NCI-H2081 treated with DMSO at 0.1 percent for 48 hours (cell line): Measurements from ENCODE around the gene SLC7A1.
A peak's percentile ranks its signal among the peaks of the same experiment; 100 is the strongest.
"Not testable (repeated sequence)": the region's sequence is repeated elsewhere in the genome, so short reads cannot be mapped to it uniquely, and the experiment has no call there.

Experiments
- DNase-seq: peaks from one replicate; lab custom pipeline; 2025; lab: John Stamatoyannopoulos, UW

Gene SLC7A1

DNA sequence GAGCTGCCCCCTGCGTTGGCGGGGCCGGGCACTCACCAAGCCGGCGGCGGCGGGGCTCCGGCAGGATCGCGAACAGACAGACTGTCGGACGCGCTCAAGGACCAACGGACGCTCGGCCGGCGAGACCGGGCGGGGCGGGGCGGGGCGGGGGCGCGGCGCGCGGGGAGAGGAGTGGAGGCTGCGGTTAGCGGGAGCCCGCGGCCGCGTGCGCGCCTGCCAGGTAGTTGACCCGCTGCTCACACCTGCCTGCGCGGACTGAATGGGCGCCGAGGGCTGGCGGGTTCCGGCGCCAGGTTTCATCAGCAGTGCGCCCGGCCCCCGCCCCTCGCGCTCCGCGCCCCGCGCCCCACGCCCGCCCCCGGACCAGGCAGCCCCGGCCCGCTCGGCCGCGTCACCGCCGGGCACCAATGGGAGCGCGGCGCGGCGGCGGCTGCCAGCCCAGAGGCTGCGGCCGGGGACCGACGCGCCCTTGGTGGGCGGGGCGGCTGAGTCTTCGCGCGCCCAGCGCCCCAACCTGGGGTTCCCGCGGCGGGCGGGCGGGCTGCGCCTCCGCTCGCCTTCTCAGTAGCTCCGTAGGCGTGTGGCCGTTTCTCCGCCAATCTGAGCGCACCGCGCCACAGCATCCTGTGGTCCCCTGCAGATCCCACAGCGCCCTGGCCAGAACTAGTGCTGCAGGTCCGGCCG is at the start of gene SLC7A1:
TSS of gene SLC7A1 (minus strand) at position 309 of the 684 bp plus-strand sequence. CDS start 59,500 bp downstream, outside the sequence.
- DNase-seq, result peak; percentile 51

DNA sequence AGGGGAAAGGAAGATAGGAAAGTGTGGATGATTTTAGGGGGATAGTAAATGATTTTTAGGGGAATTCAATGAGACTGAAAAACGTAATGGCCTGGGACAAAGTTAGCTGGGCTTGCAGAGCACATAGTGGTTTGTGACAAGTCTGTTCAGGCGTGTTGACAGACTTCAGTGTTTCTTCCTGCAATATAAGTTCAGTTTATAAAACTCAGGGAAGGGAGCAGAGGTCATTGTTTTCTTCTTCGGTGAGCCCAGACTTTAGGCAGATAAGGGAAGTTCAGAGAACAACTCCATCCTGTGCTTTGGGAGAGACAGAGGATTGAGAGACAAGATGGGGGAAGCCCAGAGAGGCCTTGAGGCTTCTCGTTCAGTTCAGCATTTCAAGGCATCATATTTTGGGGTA is 45.2 kb upstream of the SLC7A1 start:
- no peak for DNase-seq

GRCh38 chr13:29636831-29637230 is 41.3 kb upstream of the SLC7A1 start:
- not testable (repeated sequence) for DNase-seq

DNA sequence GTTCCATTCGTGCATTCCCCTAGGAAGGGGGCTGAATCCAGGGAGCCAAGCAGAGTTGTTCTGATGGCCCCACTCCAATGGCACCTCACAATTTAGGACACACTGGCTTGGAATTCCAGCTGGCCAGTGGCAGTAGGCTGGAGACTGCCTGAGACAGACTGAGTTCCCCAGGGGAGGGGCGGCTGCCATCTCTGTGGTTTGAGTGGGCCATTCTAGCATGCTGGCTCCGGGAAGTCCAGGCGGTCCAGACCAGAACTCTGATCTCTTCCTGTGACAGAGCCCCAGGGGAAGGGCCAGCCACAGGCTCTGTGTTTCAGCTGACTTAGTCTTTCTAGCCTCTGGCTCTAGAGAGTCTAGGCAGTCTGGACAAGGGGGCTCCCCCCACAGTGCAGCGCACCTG is 29.5 kb upstream of the SLC7A1 start:
- DNase-seq, result no peak

GRCh38 chr13:29621841-29622240 is 26.4 kb upstream of the SLC7A1 start:
- no peak for DNase-seq

- DNase-seq, result no peak
Observed at GRCh38 chr13:29621051-29621800, 25.7 kb upstream of the SLC7A1 start.

DNA sequence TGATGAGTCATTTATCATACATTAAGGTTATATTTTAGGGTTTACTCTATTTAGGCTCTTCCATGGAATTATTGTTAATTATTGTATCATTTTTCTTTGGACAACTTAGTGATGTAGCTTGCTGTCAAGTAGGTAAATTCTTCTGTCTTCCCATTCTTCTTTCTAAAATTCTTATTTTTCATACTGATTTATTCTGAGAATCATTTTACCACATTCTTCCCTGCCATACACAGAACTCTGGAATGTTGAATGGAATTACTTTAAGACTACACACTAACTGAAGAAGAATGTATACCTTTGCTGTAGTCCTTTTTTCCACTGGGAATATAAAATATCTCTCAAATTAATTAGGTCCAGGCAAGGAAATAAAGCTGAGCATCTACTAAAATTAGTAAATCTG is 24.5 kb upstream of the SLC7A1 start:
- no peak for DNase-seq

GRCh38 chr13:29613101-29613500 is 17.6 kb upstream of the SLC7A1 start:
- no peak for DNase-seq

DNA sequence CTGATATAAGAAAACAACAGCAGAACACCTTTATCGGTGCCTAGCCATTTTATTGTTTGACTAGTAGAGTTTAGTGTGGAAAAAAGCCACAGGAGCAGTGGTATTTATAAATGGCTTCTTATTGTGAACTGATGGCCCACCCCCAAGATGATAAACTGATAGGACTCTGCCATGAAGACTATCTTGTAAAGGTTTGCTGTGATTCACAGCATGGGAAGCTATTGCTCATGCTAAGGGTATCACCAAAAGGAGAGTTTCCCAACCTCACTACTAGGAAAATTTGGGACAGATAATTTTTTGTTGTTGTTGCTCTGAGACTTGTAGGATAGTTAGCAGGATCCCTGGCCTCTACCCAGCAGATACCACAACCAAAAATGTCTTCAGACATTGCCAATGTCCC is 12.0 kb upstream of the SLC7A1 start:
- no peak for DNase-seq

- no peak for DNase-seq
Observed at GRCh38 chr13:29605860-29606526, 10.5 kb upstream of the SLC7A1 start.

DNA sequence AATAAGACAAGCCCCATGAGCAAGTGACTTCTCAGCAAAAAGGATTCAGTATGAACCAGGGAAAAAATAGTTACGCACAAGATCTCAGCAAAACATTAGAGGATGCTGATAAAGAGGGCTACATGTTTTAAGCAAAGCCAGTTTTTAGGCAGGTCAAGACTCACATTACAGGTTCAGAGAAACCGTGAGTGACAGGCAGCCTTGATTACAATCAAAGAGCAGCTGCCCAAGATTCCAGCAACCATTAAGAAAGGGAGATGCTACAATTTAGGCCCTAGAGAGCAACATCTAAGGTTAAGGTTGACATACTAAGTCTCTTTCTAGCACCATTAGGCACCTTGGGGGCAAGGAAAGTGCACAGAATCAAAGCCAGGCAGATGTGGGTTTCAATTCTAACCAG is 2.8 kb upstream of the SLC7A1 start:
- DNase-seq, result no peak

DNA sequence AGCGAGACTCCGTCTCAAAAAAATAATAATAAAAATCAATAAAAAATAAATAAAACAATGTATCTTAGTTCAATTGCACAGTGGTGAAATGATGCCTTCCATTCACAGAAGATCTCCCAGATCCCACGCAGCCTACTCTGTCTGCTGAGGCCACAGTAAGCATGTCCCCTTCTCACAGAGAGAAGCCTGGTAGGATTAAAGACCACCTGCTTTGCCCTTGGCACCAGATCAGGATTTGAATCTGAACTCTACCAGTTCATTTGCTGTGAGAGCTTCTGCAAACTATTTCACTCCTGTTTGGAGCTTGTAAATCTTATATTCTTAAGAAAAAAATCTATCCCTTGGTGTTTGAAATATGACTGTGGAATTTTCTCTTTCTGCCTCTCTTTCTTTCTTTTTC is 2.2 kb upstream of the SLC7A1 start:
- no peak for DNase-seq

- no peak for DNase-seq
Observed at GRCh38 chr13:29597246-29597645, 1.8 kb upstream of the SLC7A1 start.

- DNase-seq, result no peak
Observed at GRCh38 chr13:29596064-29596418, 553 bp upstream of the SLC7A1 start.

- no peak for DNase-seq
Observed at GRCh38 chr13:29594710-29595379, 643 bp downstream of the SLC7A1 start.

- no peak for DNase-seq
Observed at GRCh38 chr13:29594303-29594709, 1.2 kb downstream of the SLC7A1 start.

- no peak for DNase-seq
Observed at GRCh38 chr13:29593605-29594297, 1.7 kb downstream of the SLC7A1 start.

GRCh38 chr13:29591310-29591709 is 4.2 kb downstream of the SLC7A1 start:
- DNase-seq, result no peak

DNA sequence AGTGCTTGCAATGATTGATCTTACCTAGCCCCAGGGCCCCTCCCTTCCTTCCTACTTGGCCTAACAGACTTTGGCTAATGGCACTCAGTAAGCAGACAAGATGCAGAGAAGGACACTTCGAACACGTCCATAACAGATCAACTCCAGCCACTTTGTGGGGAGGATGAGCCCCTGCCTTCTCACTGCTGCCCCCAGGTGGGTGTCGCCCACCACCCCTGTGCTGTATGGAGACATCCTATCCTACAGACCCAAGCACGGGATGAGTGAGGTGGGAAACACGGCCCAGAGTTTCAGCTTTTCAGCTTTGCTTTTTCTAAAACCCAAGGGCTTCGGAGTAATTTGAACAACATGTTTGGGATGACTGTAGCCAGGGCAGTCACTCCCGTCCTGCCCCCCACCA is 5.5 kb downstream of the SLC7A1 start:
- DNase-seq, result no peak

- DNase-seq, result no peak
Observed at GRCh38 chr13:29589234-29589633, 6.3 kb downstream of the SLC7A1 start.

DNA sequence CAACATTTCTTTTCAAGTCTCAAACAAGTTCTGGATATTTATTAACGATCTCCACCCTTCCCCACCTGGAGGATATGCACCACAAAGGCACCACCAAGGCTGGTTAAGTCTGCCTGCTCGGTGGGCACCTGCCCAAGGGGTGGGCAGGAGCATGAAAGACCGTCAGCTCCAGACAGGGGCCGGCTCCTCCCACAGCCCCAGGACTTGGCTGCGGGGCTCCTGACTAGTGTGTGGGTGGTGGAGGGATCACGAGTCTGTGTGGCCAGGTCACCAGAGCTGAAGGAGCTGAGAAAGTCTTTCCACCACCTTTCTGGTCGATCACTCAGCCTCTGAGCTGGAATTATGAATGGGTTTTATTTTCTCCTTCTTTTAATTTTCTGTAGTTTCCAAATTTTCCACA is 7.8 kb downstream of the SLC7A1 start:
- no peak for DNase-seq
